ENCODE measurements around the gene GIT2.

GRCh38 chr12:109994401-109995175, 1.6 kb downstream of the GIT2 start:
- TF ChIP-seq CTCF (IDR thresholded peaks at IDR 0.05) (no peak), POLR2A (IDR thresholded peaks at IDR 0.05) (no peak), EP300 (IDR thresholded peaks at IDR 0.05) (no peak), POLR2AphosphoS5 (IDR thresholded peaks at IDR 0.05) (no peak)
